Glomerular visceral epithelial cell (primary cell): ENCODE measurements around the gene ZFR.
"Not testable (repeated sequence)": the region's sequence is repeated elsewhere in the genome, so short reads cannot be mapped to it uniquely, and the experiment has no call there.

Experiments used
- DNase-seq: peaks from one replicate; pipeline ENCODE4 v3.0.0-alpha.2; 2016; ENCODE audit errors: extremely low spot score

The ZFR gene

GRCh38 chr5:32406650-32407049 lies 37.9 kb downstream of the ZFR start:
- no peak for DNase-seq

DNA sequence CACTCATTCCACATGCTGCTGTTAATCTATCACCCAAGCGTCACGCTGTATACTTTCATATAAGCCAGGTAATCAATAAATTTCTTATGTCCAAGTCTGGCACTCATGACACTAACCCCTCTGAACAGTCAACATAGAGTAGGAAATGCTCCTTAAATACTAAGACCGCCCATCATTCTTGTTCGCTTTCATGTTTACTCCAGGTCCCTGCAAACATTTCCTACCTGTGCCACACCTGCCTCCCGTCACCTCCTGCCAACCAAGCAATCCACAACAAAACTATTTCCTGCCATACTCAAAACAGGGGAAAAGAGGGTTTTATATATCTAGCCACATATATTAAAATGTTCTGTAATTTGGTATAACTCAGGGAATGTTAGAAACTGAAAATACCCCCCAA lies 39.0 kb downstream of the ZFR start:
- DNase-seq = no peak

DNA sequence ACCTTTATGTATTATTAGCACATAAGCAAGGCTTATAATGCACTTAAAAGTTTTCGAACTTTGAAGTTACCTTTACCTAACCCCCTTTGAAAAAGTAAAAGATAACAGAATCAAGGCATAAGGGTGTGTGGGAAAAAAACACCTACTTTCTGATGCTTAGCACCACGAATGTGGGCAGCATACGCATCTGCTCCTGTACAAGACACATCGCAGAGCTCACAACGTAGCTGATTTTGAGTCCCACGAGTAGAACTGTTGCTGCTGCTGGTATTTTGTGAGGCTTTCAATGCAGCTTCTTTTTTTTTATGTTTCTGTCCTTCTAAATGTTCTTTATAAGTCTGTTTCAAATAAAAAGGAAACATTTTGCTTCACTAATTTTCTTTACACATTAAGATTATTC lies 40.8 kb downstream of the ZFR start:
- no peak for DNase-seq

- no peak for DNase-seq
Observed at GRCh38 chr5:32400401-32400800, 44.1 kb downstream of the ZFR start.

DNA sequence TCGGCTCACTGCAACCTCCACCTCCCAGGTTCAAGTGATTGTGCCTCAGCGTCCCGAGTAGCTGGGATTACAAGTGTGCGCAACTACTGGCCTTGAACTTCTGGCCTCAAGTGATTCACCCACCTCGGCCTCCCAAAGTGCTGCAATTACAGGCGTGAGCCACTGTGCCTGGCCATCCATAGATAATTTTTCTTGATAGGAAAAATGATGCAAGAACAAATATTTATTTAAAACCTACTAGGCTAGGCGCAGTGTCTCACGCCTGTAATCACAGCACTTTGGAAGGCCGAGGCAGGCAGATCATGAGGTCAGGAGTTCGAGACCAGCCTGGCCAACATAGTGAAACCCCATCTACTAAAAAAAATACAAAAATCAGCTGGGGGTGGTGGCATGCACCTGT lies 45.8 kb downstream of the ZFR start:
- DNase-seq = not testable (repeated sequence)

- no peak for DNase-seq
Observed at GRCh38 chr5:32394981-32395380, 49.6 kb downstream of the ZFR start.

GRCh38 chr5:32392039-32392438 lies 52.5 kb downstream of the ZFR start:
- no peak for DNase-seq

DNA sequence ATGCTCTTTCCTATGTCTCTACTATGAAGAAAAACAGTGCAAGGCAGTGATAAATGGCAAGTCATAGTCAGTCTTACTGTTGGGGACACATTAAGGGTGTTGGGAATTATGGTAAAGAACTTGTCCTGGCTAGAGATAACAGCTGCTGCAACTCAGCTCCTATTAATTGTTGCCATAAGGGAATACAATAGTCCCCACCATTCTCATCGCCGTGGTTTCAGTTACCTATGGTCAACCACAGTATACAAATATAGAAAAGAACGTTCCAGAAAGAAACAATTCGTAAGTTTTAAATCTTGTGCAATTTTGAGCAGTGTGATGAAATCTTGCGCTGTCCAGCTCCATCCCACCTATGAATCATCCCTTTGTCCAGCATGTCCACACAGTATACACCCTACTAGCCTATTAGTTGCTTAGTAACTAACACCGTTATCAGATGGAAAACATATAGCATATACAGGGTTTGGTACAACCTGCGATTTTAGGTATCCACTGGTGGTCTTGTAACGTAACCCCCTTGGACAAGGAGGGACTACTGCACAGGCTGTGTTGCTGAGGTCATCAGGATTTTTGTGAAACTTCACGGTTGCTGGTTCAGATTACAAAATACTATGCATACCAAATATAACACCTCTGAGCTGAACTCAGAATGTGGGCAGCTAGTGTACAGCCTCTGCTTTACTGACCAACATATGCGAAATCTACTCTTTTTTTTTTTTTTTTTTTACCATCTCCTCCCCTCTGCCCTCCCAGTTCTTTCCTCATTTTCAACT lies 53.5 kb downstream of the ZFR start:
- DNase-seq = peak; percentile 18

DNA sequence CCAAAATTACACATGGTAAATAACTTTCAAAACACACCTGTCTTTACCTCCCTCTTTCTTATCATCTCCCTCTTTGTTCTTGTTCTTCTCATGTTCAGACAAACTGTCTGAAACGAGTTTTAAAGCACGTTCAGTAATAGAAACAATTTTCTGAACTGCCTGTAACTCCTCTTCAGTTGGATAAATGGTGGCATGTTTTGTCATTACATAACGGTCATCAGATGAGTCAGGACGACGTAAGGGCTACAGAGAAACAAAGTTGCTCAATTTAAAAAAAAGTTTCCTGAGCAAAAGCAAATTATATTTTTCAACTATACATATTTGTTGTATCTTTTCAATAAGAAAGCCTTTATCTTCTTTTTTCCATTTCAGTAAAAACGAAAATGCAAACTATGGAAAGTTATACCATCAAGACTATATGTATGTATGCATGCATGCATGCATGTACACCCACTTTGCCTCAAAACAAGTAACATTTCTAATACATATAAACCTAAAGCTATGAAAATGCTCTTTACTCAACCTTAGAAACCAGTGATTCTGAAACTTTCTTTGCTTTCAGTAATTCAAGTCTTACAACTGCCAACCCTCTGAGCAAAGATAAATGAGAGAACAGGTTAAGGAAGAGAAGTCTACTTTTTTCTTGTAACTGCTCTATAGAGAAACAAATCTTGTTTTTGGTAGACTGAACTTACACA lies 56.0 kb downstream of the ZFR start:
- DNase-seq = no peak

GRCh38 chr5:32387841-32388240 lies 56.7 kb downstream of the ZFR start:
- DNase-seq = no peak

- no peak for DNase-seq
Observed at GRCh38 chr5:32387211-32387610, 57.3 kb downstream of the ZFR start.

DNA sequence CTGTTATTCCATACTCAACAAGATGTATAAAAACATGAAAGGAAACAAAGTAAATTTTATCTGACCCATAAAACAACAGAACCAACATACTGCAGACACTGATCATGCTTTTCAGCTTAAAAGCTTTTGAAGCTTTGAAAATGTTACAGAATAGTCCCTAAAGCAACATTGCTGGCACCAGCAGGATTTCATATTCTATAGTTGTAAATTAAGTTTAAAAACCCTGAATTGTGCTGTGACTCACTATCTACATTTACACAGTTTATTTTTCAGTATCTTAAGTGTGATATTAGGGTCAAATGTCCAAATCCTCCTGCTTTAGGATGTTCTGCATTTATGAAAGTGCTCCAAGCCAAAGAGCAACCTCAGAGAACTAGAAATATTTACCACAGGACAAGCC lies 59.9 kb downstream of the ZFR start:
- DNase-seq = no peak

DNA sequence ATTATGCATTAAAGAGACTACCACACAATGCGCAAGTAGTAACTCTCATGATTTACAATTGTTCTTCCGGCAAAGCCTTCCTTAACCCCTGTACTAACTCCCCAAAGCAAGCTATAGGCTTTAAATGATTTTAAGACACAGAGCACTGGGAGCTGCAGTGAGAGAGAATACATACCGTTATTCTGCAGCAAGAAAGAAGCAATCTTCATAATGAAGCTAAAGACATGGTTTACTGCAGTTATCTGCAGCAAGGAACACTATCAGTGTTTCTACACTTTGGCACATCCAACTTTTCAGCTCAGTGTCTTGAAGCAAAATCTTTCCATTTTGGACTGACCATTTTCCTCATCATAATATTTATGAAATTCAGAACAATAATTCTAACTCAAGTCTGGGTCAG lies 61.0 kb downstream of the ZFR start:
- DNase-seq = no peak

- no peak for DNase-seq
Observed at GRCh38 chr5:32383065-32383464, 61.5 kb downstream of the ZFR start.

DNA sequence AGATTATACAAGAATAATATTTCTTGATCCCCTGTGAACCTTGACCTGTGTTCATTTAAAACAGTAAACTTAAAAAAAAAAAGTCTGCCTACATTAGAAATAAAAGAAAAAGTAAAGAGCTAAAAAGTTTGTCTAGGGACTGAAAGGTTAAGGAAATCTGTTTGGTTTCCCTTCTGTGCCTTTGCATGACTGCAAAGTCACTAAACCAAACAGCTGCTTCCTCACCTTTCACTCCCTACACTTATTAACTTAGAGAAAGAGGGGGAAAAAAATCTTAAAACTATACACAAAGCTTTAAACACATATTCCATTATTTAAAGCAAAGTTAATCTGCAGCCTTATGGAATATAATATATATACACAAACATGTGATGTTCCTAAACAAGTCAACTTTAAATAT lies 65.1 kb downstream of the ZFR start:
- no peak for DNase-seq

- DNase-seq = no peak
Observed at GRCh38 chr5:32378966-32379365, 65.6 kb downstream of the ZFR start.

- no peak for DNase-seq
Observed at GRCh38 chr5:32369542-32370155, 74.9 kb downstream of the ZFR start.

- no peak for DNase-seq
Observed at GRCh38 chr5:32369032-32369431, 75.5 kb downstream of the ZFR start.

- not testable (repeated sequence) for DNase-seq
Observed at GRCh38 chr5:32367271-32367670, 77.3 kb downstream of the ZFR start.

- DNase-seq = no peak
Observed at GRCh38 chr5:32365623-32366022, 78.9 kb downstream of the ZFR start.

GRCh38 chr5:32363030-32363429 lies 81.5 kb downstream of the ZFR start:
- DNase-seq = no peak

- DNase-seq = no peak
Observed at GRCh38 chr5:32362527-32362926, 82.0 kb downstream of the ZFR start.

GRCh38 chr5:32360906-32361305 lies 83.6 kb downstream of the ZFR start:
- no peak for DNase-seq
